ENCODE measurements around the gene ZXDC. TPM values are rescaled to one million over a fixed set of nuclear protein-coding genes. Genes with fewer than 3 reads are reported as not detected.

Gene ZXDC
- total RNA-seq, 1 donor from 2014 or later: 45.4 TPM

DNA sequence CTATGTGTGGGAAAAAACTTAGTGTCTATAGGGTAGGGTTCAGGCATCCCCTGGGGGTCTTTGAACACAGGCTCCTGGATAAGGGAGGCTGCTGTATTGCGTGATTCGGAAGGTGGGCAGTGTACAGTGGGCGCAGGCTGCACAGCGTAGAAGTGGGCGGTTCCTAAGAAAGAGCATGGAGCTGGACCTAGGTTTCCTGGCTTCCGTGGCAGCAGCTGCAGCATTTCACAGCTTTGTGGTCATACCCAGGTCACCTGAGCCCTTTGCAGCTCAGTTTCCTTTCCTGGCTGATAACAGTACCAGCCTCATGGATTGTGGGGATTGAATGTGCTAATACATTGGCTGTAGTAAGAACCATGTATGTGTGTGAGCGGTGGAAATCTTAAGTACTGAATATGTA, 58.7 kb downstream of the ZXDC start:
- Mint-ChIP-seq H3K27ac (no peak overlapping the region), H3K36me3 (ENCODE audit: low read depth) (no peaks in the 10 kb centered on the region), H3K27me3 (peaks cover 13% of the 10 kb centered on the region), H3K4me3 (no peak overlapping the region), H3K9me3 (no peaks in the 10 kb centered on the region), H3K4me1 (peaks cover 2% of the 10 kb centered on the region)
- DNase-seq: no peak
- intact Hi-C loops (cut with micrococcal nuclease): no loop called here
- TF ChIP-seq, protein P1, sequence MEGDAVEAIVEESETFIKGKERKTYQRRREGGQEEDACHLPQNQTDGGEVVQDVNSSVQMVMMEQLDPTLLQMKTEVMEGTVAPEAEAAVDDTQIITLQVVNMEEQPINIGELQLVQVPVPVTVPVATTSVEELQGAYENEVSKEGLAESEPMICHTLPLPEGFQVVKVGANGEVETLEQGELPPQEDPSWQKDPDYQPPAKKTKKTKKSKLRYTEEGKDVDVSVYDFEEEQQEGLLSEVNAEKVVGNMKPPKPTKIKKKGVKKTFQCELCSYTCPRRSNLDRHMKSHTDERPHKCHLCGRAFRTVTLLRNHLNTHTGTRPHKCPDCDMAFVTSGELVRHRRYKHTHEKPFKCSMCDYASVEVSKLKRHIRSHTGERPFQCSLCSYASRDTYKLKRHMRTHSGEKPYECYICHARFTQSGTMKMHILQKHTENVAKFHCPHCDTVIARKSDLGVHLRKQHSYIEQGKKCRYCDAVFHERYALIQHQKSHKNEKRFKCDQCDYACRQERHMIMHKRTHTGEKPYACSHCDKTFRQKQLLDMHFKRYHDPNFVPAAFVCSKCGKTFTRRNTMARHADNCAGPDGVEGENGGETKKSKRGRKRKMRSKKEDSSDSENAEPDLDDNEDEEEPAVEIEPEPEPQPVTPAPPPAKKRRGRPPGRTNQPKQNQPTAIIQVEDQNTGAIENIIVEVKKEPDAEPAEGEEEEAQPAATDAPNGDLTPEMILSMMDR (IDR thresholded peaks at IDR 0.05): no peak
- POLR2A ChIA-PET: no interaction called here
- ATAC-seq (ENCODE audit: low read depth): no peak
- CTCF ChIA-PET: no interaction called here

DNA sequence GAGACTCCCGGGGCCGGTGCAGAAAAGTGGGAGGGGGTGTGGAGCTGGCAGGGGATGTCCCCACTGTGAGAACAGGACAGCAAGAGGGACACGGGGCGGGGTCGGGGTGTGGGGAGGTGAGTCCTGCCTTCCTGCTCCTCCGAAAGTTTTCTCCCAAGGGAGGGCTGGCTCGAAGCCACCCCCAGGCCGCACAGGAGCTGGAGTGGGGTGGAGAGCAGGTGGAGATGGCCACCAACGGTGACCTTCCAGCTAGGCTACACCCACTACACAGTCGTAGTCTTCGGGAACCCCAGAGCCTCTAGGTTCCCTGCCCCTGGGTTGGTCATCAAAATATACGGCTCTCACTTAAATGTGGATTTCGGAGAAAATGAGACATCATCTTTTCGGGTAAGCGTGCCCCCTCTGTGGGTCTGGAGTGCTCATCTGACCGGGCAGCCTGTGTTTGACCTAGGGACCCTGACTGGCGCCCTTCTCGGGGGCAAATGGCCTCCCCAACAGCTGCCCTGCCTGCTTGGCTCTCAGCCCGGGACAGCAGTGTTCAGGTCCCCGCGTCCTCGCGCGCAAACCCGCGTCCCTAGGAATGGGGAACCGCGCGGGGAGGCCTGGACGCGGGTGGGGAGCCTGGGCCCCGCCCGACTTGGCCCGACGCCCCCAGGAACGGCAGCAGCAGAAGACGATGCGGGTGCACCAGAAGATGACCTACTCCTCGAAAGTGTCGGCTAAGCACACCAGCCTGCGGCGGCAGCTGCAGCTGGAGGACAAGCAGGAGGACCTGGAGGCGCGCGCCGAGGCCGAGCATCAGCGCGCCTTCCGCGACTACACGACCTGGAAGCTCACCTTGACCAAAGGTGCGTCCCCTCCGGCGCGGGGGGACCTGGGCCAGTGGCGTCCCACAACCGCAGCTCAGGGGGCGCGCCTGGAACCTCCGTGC, 59.8 kb downstream of the ZXDC start:
- H3K27ac Mint-ChIP-seq: no peak overlapping the region
- POLR2A ChIA-PET: interaction anchor here (0.6 kb wide), 1 partner anchor 475 kb away, joined by 8 read pairs; no protein-coding TSS in a partner anchor
- intact Hi-C loops (cut with micrococcal nuclease): no loop called here
- H3K4me3 Mint-ChIP-seq: no peak overlapping the region
- no peak for DNase-seq
- peaks cover 13% of the 10 kb centered on the region for H3K27me3 Mint-ChIP-seq
- H3K36me3 Mint-ChIP-seq (ENCODE audit: low read depth): no peaks in the 10 kb centered on the region
- CTCF ChIA-PET: interaction anchor here (0.5 kb wide), 1 partner anchor 13 kb away, joined by 3 read pairs; no protein-coding TSS in a partner anchor
- no peak for ATAC-seq (ENCODE audit: low read depth)
- H3K4me1 Mint-ChIP-seq: peaks cover 2% of the 10 kb centered on the region
- no peaks in the 10 kb centered on the region for H3K9me3 Mint-ChIP-seq
- TF ChIP-seq, protein P1 (IDR thresholded peaks at IDR 0.05): no peak

DNA sequence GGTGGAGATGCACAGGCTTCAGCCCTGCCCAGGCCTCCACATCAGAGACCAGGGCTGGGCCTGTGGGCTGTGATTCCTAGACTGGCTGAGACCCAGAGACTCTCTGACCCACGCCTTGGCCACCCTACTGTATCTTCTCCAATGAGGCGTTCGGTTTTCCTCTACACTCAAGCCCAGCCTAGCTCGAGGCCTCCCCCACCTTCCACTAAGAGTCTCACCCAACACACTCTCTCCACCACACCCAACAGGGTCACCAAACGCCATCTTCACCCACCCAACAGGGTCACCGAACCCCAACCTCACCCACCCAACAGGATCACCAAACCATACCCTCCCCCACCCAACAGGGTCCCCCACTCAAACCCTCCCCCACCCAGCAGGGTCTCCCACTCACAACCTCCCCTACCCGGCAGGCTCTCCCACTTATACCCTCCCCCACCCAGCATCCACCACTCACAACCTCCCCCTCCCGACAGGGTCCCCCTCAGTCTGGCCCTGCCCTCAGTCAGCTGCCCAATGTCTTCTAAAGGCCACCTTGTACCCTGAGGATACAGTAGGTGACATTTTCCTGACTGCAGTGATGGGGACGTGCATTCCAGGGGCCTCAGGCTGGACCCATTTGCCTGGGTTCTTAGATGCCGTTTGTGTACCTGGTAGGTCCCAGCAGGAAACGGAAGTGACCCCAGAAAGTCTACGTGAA, 60.6 kb downstream of the ZXDC start:
- intact Hi-C loops (cut with micrococcal nuclease): no loop called here
- Mint-ChIP-seq H3K27me3 (peaks cover 13% of the 10 kb centered on the region), H3K4me1 (no peaks in the 10 kb centered on the region), H3K4me3 (no peak overlapping the region), H3K27ac (no peak overlapping the region), H3K36me3 (ENCODE audit: low read depth) (no peaks in the 10 kb centered on the region), H3K9me3 (no peaks in the 10 kb centered on the region)
- CTCF ChIA-PET: interaction anchor here (0.5 kb wide), 1 partner anchor 14 kb away, joined by 3 read pairs; no protein-coding TSS in a partner anchor
- no peak for ATAC-seq (ENCODE audit: low read depth)
- POLR2A ChIA-PET: interaction anchor here (0.6 kb wide), 1 partner anchor 475 kb away, joined by 8 read pairs; no protein-coding TSS in a partner anchor
- no peak for DNase-seq
- TF ChIP-seq, protein P1 (IDR thresholded peaks at IDR 0.05): no peak

DNA sequence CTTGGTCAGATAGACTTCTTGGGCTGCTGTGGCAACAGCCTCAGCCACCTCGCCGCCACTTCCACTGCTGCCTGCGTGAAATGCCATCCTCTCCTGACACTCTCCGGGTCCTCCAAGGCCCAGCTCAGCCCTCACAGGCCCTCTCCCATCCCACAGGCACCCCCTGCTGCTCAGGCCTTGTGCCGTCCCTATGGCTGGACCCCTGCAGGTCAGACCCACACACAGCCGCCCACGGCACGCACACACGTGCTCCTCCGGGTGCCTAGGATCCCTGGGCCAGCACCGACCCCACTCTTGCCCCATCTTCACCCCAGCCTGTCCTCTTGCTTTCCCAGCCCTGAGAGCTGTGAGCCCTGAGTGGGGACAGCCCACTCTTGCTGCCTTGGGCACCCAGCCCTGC, 61.3 kb downstream of the ZXDC start:
- no peak overlapping the region for H3K27ac Mint-ChIP-seq
- no peaks in the 10 kb centered on the region for H3K36me3 Mint-ChIP-seq (ENCODE audit: low read depth)

More for the DNA sequence above, 61.3 kb downstream of the ZXDC start:
- Mint-ChIP-seq H3K4me3 (no peak overlapping the region), H3K27me3 (peaks cover 13% of the 10 kb centered on the region), H3K4me1 (no peaks in the 10 kb centered on the region), H3K9me3 (no peaks in the 10 kb centered on the region)
- POLR2A ChIA-PET: no interaction called here
- intact Hi-C loops (cut with micrococcal nuclease): no loop called here
- ATAC-seq (ENCODE audit: low read depth) (no peak), DNase-seq (no peak)
- TF ChIP-seq, protein P1 (IDR thresholded peaks at IDR 0.05): no peak
- CTCF ChIA-PET: no interaction called here

Data from activated B cell treated with CpG ODN at 0.5 μM for 24 hours (primary cell).